ENCODE results near the gene ZBTB20. TPM values are rescaled to one million over a fixed set of nuclear protein-coding genes. Genes with fewer than 3 reads are reported as not detected.
A peak's percentile ranks its signal among the peaks of the same experiment; 100 is the strongest.

The ZBTB20 gene
- total and polyA plus RNA-seq, 7 donors = under 0.01 to 113 (median 58.6) TPM

GRCh38 chr3:114867835-114868503 lies 279.1 kb downstream of the ZBTB20 start:
- no peaks in the 10 kb centered on the region for H3K27me3 ChIP-seq
- intact Hi-C loops (cut with DNase I) = no loop called here
- H3K36me3 ChIP-seq = no peaks in the 10 kb centered on the region
- TF ChIP-seq EP300 (IDR thresholded peaks at IDR 0.05) (no peak), CTCF (IDR thresholded peaks at IDR 0.05) (no peak), POLR2AphosphoS5 (IDR thresholded peaks at IDR 0.05) (no peak), POLR2A (IDR thresholded peaks at IDR 0.05) (no peak)
- H3K9me3 ChIP-seq = no peaks in the 10 kb centered on the region
- DNase-seq = no peak
- no peak overlapping the region for H3K4me3 ChIP-seq
- H3K27ac ChIP-seq = peak overlapping the region in 1 of 4 donors; percentile 7
- peaks cover 0 to 30% (median 19%) of the 10 kb centered on the region in 4 donors for H3K4me1 ChIP-seq
- 91 to 95% methylated on average over 4 of the region's 4 CpGs for WGBS, 2 donors

- peaks cover 0 to 24% (median 14%) of the 10 kb centered on the region in 4 donors for H3K4me1 ChIP-seq
- no peaks in the 10 kb centered on the region for H3K27me3 ChIP-seq
- no peaks in the 10 kb centered on the region for H3K9me3 ChIP-seq
- intact Hi-C loops (cut with DNase I) = no loop called here
- TF ChIP-seq POLR2AphosphoS5 (IDR thresholded peaks at IDR 0.05) (no peak), EP300 (IDR thresholded peaks at IDR 0.05) (no peak), POLR2A (IDR thresholded peaks at IDR 0.05) (no peak), CTCF (IDR thresholded peaks at IDR 0.05) (no peak)
- H3K4me3 ChIP-seq = no peak overlapping the region
- peak overlapping the region in 1 of 4 donors; percentile 7 for H3K27ac ChIP-seq
- H3K36me3 ChIP-seq = no peaks in the 10 kb centered on the region
- WGBS, 2 donors = 95 to 97% methylated on average over 6 of the region's 6 CpGs
- no peak for DNase-seq
These were observed 279.7 kb downstream of the ZBTB20 start for GRCh38 chr3:114867359-114867758.

GRCh38 chr3:114866430-114866829 lies 280.7 kb downstream of the ZBTB20 start:
- DNase-seq = no peak
- H3K36me3 ChIP-seq = no peaks in the 10 kb centered on the region
- H3K4me3 ChIP-seq = no peak overlapping the region
- intact Hi-C loops (cut with DNase I) = no loop called here
- peaks cover 0 to 15% (median 5%) of the 10 kb centered on the region in 4 donors for H3K4me1 ChIP-seq
- TF ChIP-seq POLR2A (IDR thresholded peaks at IDR 0.05) = no peak
- TF ChIP-seq CTCF (IDR thresholded peaks at IDR 0.05) = no peak
- TF ChIP-seq POLR2AphosphoS5 (IDR thresholded peaks at IDR 0.05) = no peak
- TF ChIP-seq EP300 (IDR thresholded peaks at IDR 0.05) = no peak
- H3K9me3 ChIP-seq = no peaks in the 10 kb centered on the region
- H3K27ac ChIP-seq = no peak overlapping the region
- H3K27me3 ChIP-seq = no peaks in the 10 kb centered on the region

GRCh38 chr3:114864970-114865369 lies 282.1 kb downstream of the ZBTB20 start:
- H3K27ac ChIP-seq = no peak overlapping the region
- H3K9me3 ChIP-seq = no peaks in the 10 kb centered on the region
- H3K4me3 ChIP-seq = no peak overlapping the region
- 93 to 95% methylated on average over 2 of the region's 2 CpGs for WGBS, 2 donors
- H3K4me1 ChIP-seq = peaks cover 0 to 11% (median 0%) of the 10 kb centered on the region in 4 donors
- H3K36me3 ChIP-seq = no peaks in the 10 kb centered on the region
- intact Hi-C loops (cut with DNase I) = no loop called here
- TF ChIP-seq POLR2AphosphoS5 (IDR thresholded peaks at IDR 0.05) = no peak
- TF ChIP-seq POLR2A (IDR thresholded peaks at IDR 0.05) = no peak
- TF ChIP-seq EP300 (IDR thresholded peaks at IDR 0.05) = no peak
- no peak for TF ChIP-seq CTCF (IDR thresholded peaks at IDR 0.05)
- DNase-seq = no peak
- H3K27me3 ChIP-seq = no peaks in the 10 kb centered on the region

GRCh38 chr3:114863848-114864247 lies 283.2 kb downstream of the ZBTB20 start:
- Histone ChIP-seq H3K27me3 (no peaks in the 10 kb centered on the region), H3K27ac (peak overlapping the region in 1 of 4 donors; percentile 3), H3K4me1 (peaks cover 0 to 11% (median 0%) of the 10 kb centered on the region in 4 donors), H3K36me3 (no peaks in the 10 kb centered on the region), H3K9me3 (no peaks in the 10 kb centered on the region), H3K4me3 (peak overlapping the region in 3 of 4 donors; percentile 11 to 27 (median 21))
- WGBS, 2 donors = 0 to 22% methylated on average over 1 of the region's 1 CpG
- intact Hi-C loops (cut with DNase I) = no loop called here
- TF ChIP-seq CTCF (IDR thresholded peaks at IDR 0.05) = no peak
- TF ChIP-seq EP300 (IDR thresholded peaks at IDR 0.05) = no peak
- TF ChIP-seq POLR2A (IDR thresholded peaks at IDR 0.05) = no peak
- TF ChIP-seq POLR2AphosphoS5 (IDR thresholded peaks at IDR 0.05) = no peak
- DNase-seq = no peak
